Measurements from ENCODE around the gene DSCAML1. TPM values are rescaled to one million over a fixed set of nuclear protein-coding genes. Genes with fewer than 3 reads are reported as not detected.

Gene DSCAML1
- total and polyA plus RNA-seq, 9 of the 15 experiments (the other 6 are each of a cell fraction or from before 2014, with no cell fraction given), result not detected

DNA sequence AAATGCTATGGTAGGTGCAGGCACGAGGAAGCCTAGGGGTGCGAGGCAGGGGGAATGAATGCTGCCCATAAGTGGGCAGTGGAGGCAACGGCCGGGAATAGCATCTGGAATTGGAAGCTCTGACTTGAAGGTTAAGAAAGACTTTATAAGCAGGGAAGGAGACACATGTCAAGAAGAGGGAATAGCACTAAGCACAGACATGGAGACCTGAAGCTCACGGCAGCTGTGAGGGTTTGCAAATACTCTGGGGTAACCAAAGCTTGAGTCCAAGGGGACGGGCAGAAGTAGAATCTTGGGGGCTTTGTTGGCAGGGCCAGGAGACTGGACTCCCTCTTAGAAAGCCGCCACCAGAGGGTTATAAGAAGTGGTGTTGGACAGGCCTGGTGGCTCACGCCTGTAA, 356.8 kb downstream of the DSCAML1 start:
- 1% methylated on average over 8 of the region's 8 CpGs for WGBS (ENCODE audit: insufficient coverage, low coverage, missing lambda C conversion rate)

More for the DNA sequence above, 356.8 kb downstream of the DSCAML1 start:
- Histone ChIP-seq H3K4me1 (replicated peaks in 1 of 2; ENCODE audit: control insufficient read depth in 2 of 2, insufficient read depth in 2 of 2, low read length in 2 of 2) (peaks cover 0 to 14% of the 10 kb centered on the region in 2 experiments; a peak in 2 of 5 replicates), H3K36me3 (ENCODE audit: control insufficient read depth, insufficient read depth, low read length) (no peaks in the 10 kb centered on the region), H3K4me2 (ENCODE audit: insufficient read depth, low read length) (no peak overlapping the region), H3K9me1 (ENCODE audit: control insufficient read depth, insufficient read depth, low read length) (no peaks in the 10 kb centered on the region), H2AFZ (ENCODE audit: low read depth, low read length) (no peak overlapping the region), H3K9ac (ENCODE audit: insufficient read depth in 1 of 2, low read depth in 2 of 2, low read length in 2 of 2) (no peak overlapping the region), H3K9me3 (replicated peaks; ENCODE audit: control insufficient read depth, insufficient read depth, low read depth, low read length) (no peaks in the 10 kb centered on the region; the same call in 1 of the 2 replicates), H3K4me3 (no peak overlapping the region), H4K20me1 (replicated peaks; ENCODE audit: control insufficient read depth, insufficient read depth, low read length) (peaks cover 4% of the 10 kb centered on the region), H3K27me3 (ENCODE audit: control insufficient read depth in 2 of 2, insufficient read depth in 2 of 2, low read length in 2 of 2) (peaks cover 25 to 81% of the 10 kb centered on the region in 2 experiments; a peak in 4 of 5 replicates), H3K79me2 (ENCODE audit: control insufficient read depth, insufficient read depth, low read length) (no peaks in the 10 kb centered on the region), H3K27ac (ENCODE audit: extremely low read depth, low read depth, low read length) (no peak overlapping the region)
- intact Hi-C loops (cut with micrococcal nuclease) (loop anchor here (5.0 kb wide), 1 partner anchor 367 kb away; no protein-coding TSS in a partner anchor), in situ Hi-C loops (cut with MboI) (loop anchor here (10.0 kb wide), 1 partner anchor 365 kb away; no protein-coding TSS in a partner anchor)
- CTCF ChIA-PET (ENCODE audit: low intra/inter-chr PET ratio), result no interaction called here
- POLR2A ChIA-PET, result no interaction called here
- ATAC-seq (no peak), DNase-seq (ENCODE audit: extremely low read depth in 1 of 4, low spot score in 3 of 4) (no peak), FAIRE-seq (no peak)
- TF ChIP-seq HLTF (IDR thresholded peaks at IDR 0.05), result no peak
- TF ChIP-seq PRMT5 (CRISPR knock-in tag; IDR thresholded peaks at IDR 0.05), result no peak
- no peak for TF ChIP-seq RBM14 (IDR thresholded peaks at IDR 0.05; ENCODE audit: borderline replicate concordance, insufficient read depth, low read depth, low read length)
- TF ChIP-seq DNMT1 (IDR thresholded peaks at IDR 0.05), result no peak
- TF ChIP-seq NCOA1 (IDR thresholded peaks at IDR 0.05; ENCODE audit: low read depth), result no peak
- TF ChIP-seq, protein P1, sequence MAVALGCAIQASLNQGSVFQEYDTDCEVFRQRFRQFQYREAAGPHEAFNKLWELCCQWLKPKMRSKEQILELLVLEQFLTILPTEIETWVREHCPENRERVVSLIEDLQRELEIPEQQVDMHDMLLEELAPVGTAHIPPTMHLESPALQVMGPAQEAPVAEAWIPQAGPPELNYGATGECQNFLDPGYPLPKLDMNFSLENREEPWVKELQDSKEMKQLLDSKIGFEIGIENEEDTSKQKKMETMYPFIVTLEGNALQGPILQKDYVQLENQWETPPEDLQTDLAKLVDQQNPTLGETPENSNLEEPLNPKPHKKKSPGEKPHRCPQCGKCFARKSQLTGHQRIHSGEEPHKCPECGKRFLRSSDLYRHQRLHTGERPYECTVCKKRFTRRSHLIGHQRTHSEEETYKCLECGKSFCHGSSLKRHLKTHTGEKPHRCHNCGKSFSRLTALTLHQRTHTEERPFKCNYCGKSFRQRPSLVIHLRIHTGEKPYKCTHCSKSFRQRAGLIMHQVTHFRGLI (CRISPR knock-in tag; IDR thresholded peaks at IDR 0.05), result no peak
- no peak for TF ChIP-seq U2AF1 (optimal IDR thresholded peaks at IDR 0.05; ENCODE audit: low read depth, low read length)
- TF ChIP-seq ZNF699 (CRISPR knock-in tag; IDR thresholded peaks at IDR 0.05; ENCODE audit: insufficient replicate concordance), result no peak
- no peak for TF ChIP-seq ZNF695 (CRISPR knock-in tag; IDR thresholded peaks at IDR 0.05)
- TF ChIP-seq SMARCB1 (IDR thresholded peaks at IDR 0.05; ENCODE audit: insufficient read length, low read depth), result no peak
- no peak for TF ChIP-seq ZNF778 (CRISPR knock-in tag; IDR thresholded peaks at IDR 0.05)
- TF ChIP-seq, protein P2, sequence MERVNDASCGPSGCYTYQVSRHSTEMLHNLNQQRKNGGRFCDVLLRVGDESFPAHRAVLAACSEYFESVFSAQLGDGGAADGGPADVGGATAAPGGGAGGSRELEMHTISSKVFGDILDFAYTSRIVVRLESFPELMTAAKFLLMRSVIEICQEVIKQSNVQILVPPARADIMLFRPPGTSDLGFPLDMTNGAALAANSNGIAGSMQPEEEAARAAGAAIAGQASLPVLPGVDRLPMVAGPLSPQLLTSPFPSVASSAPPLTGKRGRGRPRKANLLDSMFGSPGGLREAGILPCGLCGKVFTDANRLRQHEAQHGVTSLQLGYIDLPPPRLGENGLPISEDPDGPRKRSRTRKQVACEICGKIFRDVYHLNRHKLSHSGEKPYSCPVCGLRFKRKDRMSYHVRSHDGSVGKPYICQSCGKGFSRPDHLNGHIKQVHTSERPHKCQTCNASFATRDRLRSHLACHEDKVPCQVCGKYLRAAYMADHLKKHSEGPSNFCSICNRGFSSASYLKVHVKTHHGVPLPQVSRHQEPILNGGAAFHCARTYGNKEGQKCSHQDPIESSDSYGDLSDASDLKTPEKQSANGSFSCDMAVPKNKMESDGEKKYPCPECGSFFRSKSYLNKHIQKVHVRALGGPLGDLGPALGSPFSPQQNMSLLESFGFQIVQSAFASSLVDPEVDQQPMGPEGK (CRISPR knock-in tag; IDR thresholded peaks at IDR 0.05; ENCODE audit: borderline replicate concordance), result no peak
- no peak for TF ChIP-seq ERF (CRISPR knock-in tag; IDR thresholded peaks at IDR 0.05)
- TF ChIP-seq, protein P3, sequence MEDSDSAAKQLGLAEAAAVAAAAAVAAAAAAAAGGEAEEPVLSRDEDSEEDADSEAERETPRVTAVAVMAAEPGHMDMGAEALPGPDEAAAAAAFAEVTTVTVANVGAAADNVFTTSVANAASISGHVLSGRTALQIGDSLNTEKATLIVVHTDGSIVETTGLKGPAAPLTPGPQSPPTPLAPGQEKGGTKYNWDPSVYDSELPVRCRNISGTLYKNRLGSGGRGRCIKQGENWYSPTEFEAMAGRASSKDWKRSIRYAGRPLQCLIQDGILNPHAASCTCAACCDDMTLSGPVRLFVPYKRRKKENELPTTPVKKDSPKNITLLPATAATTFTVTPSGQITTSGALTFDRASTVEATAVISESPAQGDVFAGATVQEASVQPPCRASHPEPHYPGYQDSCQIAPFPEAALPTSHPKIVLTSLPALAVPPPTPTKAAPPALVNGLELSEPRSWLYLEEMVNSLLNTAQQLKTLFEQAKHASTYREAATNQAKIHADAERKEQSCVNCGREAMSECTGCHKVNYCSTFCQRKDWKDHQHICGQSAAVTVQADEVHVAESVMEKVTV (CRISPR knock-in tag; IDR thresholded peaks at IDR 0.05), result no peak
- BruUV-seq (replicated peaks), result no TSS peak

All from K562 (cell line).